Glomerular visceral epithelial cell (primary cell): Measurements from ENCODE around the gene ADPRS.

Experiments
- DNase-seq: peaks from one replicate; pipeline ENCODE4 v3.0.0-alpha.2; 2016; ENCODE audit errors: extremely low spot score

ADPRS gene

DNA sequence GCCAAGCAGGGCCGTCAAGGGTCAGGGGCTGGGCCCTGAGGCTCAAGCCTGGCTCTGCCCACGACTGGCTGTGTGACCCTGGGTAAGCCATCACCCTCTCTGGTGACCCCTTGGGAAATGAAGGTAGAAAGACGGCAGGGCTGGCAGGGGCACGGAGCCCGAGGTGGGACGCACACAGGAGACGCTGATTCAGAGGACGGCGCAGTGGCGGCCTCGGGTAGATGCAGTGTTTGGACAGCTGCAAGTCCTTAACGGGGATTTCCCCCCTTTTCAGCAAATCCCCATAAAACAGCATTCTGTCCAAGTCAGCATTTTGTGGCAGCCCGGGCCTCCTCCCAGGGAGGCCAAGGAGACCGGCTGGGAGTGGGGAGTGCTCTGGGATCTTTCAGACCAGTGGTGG lies 19.6 kb downstream of the ADPRS start:
- DNase-seq, result peak; percentile 87

DNA sequence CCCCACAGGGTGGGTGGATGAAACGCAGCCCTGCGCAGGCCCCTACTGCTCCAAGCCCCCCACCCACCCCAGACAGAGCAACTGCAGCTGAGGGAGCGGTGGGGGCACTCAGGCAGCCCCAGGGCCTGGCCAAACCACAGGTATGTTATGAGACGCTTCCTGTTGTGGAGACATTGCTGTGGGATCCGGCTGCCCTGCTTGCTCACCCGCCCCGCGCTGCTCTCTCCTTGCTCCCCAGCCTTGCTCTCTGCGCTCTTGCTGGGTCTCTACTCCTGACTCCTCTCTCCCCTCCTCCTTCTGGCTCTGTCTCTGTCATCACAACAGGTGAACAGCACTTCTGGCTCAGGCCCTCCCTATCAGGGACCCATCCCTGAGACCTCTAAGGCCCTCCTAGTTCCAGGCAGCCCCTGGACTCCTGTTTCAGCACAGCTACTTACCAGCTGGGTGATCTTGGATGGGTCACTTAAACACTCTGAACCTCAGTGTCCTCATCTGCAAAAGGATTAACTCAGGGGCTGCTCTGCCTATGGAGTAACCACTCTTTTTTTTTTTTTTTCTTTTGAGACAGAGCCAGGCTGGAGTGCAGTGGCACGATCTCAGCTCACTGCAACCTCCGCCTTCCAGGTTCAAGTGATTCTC lies 20.5 kb downstream of the ADPRS start:
- DNase-seq, result peak; percentile 89

DNA sequence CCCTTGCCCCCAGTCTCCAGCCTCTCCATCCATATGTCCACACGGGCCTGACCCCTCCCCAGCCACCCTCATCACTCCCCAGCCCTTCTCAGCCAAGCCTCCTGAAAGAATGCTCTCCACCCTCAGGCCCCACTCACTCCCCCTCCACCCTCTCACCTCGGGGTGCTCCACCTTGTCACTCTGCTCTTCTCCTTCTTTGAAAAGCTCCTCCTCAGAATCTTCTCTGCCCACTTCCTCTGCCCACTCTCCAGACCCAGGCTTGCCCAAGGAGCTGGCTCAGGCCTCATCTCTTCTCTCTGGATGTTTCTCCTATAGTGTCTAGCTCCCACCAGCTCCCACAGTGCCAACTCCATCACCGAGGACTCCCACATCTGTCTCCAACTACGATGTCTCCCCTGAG lies 22.5 kb downstream of the ADPRS start:
- DNase-seq, result no peak

DNA sequence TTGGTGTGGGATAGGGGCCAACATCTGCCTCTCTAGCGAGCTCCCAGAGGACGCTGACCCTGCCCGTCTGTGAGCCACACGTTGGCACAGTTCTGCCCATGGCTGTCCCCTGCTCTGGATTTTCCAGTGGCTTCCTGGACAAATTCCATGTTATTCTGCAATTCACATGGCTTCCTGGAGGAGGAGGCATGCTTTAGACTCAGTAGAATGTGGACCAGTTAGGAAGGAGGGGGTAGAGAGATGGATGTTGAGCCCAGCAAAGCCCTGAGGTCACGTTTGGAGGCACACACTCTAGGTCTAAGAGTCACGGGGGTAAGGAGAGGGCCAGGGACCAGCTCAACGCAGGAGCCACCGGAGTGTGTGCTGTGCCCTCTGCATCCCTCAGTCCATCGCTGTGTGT lies 24.1 kb downstream of the ADPRS start:
- DNase-seq, result no peak

DNA sequence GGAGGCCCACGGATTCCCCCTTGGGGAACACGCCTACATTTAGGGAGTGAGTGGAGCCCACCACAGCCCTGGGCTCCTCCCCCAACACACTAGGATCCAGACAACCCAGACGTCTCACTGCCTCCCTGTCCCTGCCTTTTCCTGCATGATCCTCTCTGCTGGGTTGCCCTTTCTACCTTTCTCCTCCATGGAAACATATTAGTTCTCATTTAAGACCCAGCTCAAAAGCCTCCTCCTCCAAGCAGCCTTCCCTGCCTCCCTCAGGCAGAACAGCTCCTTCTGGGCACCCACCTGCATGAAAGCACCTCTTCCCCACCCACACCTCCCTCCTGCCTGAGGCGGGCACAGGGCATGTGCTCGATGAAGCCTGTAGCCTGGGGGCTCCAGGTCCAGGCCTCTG lies 25.7 kb downstream of the ADPRS start:
- no peak for DNase-seq

DNA sequence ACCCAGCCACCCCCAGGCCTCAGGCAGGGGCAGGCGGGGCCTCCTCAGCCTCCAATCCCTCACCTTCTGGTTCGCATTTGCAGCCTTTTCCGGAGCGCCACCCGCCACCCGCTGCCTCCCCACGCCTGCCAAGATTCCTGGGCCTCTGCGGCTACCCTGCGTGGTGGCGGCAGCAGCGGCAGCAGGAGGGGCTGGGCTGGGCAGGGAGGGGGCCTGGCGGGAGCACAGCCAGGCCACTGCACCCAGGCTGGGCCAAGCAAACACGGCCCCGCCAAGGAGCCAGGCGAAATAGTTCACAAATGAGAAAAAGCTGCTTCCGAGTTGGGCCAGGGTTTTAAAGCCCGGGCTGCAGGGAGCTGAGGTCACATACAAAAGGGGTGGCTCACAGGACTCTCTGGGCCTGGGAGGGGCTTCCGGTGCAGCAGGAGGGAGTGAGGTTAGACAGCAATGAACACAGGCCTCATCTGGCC lies 26.5 kb downstream of the ADPRS start:
- no peak for DNase-seq

DNA sequence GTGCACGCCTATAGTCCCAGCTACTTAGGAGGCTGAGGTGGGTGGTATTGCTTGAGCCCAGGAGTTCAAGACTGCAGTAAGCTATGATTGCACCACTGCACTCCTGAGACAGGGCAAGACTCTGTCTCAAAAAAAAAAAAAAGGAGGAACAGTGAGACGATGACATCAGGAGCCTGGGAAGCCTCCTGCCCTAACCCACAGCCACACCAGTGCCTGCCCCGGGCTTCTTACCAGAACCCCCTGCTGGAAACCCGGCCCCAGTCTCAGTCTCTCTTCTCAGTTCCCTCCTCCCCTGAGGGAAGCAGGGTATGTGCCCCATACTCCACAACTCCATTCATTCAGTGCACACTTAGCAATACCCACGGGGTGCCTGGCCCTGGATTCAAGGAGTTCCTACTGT lies 27.2 kb downstream of the ADPRS start:
- peak; percentile 22 for DNase-seq

DNA sequence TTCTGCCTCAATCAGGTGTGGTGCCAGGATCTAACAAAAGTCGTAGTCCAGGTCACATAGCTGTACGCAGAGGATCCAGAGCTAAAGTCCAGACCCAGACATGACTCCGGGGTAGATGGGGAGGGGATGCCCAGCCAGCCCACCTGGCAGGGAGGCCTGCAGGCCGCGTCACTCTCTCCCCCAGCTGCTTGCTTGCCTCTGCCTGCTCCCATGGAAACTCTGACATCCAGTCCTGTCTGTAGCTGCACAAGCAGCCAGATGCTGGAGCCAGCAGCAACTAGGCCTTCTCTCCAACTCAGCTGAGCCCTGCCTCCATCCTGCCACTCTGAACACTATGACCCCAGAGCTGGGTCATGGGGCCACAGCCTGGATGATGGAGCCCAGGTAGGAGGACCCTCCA lies 28.2 kb downstream of the ADPRS start:
- no peak for DNase-seq

DNA sequence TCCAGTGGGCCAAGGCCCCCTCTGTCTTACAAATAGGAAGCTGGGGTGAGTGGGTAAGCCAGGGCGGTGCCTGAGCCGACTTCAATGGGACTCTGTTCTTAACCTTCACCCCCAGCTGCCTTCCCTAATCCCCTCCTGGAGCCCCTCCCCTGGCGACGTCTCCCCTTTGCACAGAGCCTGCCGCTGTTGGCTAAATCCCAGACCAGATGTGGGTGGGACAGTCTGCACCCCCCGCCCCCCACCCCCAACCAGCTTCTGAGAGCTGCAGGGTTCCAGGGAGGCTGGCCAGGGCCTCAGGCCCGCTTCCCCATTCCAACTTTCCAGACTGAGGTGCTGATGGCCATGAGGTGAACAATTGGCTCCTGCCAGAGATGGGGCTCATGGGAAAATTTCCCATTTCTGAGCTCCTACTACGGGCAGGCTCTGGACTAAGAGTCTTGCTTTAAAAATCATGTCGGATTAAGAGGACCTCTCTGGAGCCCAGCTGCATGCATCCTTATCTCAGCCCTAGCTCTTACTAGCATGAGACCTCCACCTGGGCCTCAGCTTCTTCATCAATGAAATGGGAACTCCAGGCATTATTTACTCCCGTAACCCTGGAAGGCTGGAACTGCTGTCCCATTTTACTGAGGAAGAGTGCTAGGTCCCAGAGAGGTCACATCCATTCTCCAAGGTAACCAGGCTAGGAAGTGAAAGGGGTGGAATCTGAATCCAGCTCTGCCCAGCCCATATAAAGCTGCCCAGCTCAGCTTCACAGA lies 29.9 kb downstream of the ADPRS start:
- DNase-seq, result no peak

DNA sequence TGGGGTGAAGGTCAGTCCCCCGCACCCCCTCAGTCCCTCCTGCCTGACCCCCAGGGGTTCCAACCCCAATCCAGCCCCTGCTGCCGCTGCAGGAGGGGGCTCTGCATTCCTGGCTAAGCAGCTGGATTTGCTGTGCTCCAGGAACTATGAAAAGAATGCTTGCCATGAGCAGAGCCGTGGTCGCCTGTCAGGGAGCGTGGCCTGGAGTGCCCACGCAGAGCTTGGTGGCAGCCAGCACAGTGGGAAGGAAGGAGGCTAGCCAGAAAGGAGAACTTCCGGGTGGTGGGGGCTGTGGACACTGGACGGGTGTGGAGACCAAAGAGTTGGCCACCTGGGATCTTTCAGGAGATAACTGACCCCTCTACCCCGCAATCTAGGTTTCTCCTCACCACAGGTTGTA lies 30.8 kb downstream of the ADPRS start:
- no peak for DNase-seq

DNA sequence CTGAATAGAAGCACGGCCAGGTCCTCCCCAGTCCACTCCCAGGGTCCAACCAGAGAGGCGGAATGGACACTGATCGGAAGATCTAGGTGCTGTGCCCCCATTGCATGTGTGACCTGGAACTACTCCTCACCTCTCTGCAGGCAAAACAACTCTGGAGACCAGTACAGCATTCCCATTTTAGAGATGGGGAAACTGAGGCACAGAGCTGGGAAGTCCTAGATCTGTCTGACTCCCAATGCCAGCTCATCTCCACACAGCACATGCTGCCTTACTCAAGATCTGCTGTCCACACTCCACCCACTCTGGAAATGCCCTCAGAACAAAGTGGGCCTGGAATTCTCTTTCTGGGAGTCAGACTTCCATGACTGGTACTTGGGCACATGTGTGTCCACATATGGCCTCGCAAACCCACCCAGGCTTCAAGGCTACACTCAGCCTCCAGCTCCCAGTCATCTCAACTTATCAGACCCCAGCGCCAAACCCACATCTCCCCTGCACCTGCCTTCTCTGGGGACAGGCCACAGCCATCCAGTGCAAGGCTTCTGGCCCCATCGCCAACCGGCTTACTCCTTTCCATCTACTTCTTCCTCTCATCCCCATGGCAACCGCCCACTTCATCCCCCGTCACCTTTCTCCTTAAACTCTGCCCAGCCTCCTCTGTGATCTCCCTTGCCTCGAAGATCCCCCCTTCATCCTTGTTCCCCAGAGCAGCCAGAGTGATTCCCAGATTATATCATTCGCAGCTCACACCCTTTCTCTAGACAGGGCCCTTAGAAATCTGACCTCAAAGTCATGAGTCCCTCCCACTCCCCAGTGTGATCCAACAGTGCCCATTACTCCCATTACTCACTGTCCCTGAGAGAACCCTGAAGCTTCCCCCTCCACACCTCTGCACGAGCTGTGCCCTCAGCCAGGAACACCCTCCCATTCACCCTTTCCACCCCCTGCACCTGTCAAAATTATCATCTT lies 33.7 kb downstream of the ADPRS start:
- DNase-seq, result no peak

DNA sequence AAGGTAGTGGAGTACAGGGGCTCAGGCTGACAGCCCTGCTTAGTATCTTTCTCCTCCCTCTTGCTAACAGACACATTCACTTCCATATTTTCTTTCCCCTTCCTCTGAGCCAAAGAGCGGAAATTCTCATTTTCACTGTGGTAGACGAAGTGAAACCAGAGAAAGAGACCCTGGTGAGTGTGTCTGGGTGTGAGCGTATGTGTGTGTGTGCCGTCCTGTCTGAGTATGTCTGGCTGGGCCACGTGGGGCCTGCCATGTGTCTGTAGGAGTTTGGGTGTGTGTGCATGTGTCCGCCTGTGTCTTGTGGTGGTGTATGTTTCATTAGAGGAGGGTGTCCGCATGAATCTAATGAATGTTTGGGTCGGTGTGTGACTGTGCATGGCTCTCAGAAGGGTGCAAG lies 34.7 kb downstream of the ADPRS start:
- DNase-seq, result no peak

DNA sequence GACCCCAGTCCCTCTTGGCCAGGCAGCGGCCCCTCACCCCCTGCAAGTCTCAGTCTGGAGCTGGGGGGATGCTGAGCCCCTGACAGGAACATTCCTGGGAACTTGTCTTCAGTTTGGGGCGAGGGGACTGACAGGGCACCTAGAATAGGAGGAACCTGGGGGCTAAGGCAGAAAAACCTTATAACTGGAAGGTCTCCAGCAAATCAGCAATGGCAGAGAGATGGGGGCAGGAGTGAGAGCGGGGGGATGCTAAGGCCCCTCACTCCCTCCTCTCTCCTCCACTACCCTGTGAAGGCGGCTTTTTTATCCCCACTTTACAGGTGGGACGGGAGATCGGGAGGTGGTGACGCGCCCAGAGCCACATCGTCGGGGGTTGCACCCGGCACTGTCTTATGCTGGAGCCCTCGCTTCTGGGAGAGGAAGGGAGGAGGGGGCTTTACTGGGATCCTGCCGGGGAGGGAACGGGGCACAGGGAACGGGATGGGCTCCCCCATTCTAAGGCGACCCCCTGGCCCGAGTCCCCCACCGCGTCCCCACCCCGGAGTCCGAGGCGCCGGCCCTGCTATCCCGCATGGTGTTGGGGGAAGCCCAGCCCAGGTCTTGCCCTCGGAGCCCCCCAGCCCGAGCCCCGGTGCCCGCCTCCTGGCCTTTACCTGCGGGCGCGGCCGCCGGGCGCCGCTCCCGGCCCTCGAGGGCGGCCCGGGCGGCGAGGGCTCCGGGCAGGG lies 35.9 kb downstream of the ADPRS start:
- no peak for DNase-seq

DNA sequence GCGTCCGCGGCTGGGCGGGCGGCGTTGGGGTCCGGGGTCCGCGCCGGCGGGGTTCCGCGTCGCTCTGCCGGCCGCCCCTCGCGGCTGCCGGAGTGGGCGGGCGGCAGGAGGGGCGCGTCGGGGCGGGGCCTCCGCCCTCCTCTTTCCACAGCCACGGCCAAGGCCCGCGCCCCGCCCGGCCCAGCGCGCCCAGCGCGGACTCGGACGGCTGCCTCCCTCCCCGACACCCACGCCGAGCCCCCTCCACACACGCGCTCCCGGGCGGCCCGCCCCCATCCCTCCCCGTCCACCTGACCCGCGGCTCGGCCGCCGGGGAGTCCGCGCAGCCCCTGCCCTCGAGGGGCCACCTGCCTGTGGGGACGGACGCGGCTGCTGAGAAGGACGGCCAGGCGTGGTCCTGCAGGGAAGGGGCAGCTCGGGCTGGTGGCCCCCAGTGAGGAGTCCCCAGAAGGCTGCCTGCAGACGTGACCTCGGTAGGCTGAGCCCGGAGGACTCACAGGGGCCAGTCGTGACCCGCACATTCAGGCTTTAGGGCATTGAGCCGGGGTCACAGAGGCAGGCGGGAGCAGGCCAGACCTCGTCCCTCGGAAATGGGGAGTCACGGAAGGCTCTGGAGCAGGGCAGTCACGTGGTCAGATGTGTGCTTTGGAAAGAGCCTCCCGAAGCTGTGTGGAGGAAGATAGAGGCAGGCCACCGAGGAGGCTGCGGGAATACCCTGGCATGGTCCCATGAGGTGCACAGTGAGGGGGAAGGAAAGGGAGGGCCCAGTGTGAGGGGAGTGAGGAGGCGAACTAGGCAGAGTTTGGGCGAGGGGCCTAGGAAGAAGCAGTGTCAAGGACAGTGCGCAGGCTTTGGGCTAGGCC lies 36.7 kb downstream of the ADPRS start, which contains the start of gene COL8A2:
Gene COL8A2 (minus strand): TSS at position 94 of the 863 bp plus-strand sequence. CDS start 24,980 bp downstream, outside the sequence.
- DNase-seq, result no peak

DNA sequence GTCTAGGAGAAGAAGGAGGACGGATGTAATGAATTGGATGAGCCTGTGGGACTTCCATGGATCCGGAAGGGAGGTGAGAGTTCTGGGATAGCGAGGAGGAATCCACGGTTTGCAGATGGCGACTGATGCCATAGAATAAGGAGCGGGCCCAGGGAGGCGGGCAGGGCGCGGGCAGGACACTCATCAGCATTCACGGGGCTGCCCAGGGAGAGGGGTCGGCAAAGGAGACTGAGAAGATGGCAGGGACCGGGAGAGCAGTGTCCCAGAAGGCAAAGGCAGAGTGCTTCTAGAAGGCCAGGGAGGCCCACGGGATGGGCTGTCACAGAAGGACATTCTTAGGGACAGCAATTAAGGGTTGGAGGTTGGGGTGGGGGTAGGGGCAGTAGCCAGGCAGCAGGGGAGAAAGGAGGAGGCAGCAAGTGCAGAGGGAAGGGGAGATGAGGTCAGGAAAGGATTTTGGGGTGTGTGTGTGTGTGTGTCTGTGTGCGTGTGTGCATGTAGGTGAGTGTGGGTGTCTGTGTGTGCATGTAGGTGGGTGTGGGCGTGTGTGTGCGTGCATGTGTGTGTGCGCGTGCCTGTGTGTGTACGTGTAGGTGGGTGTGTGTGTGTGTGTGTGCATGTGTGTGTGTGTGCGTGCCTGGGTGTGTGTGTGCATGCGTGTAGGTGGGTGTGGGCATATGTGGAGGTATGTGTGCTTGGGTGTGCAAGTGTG lies 37.5 kb downstream of the ADPRS start:
- no peak for DNase-seq

DNA sequence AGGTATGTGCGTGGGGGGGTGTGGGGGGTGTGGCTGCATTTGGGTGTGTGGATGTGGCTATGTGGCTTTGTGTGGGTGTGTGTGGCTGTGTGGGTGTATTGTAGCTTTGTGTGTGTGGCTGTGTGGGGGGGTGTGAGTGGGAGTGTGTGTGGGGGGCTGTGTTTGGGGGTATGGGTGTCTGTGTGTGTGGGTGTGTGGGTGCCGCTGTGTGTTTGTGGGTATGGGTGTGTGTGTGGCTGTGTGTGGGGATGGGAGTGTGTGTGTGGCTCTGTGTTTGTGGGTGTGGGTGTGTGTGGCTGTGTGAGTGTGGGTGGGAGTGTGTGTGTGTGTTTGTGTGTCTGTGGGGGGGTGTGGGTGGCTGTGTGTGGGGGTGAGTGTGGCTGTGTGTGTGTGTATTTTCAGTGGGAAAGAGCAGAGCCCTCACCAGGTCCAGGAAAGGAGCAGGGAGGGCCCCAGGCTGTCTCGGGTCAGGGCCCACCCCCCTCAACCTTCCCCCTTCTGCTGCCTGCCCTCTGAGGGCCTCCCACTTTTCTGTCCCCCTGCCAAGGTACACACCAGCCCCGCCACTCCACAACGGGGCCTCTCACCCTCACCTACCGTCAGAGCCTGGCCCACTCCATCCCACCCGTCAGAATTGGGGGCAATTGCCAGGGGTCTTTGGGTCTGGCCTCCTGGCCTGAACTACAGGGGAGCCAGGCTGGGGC lies 38.3 kb downstream of the ADPRS start:
- no peak for DNase-seq

DNA sequence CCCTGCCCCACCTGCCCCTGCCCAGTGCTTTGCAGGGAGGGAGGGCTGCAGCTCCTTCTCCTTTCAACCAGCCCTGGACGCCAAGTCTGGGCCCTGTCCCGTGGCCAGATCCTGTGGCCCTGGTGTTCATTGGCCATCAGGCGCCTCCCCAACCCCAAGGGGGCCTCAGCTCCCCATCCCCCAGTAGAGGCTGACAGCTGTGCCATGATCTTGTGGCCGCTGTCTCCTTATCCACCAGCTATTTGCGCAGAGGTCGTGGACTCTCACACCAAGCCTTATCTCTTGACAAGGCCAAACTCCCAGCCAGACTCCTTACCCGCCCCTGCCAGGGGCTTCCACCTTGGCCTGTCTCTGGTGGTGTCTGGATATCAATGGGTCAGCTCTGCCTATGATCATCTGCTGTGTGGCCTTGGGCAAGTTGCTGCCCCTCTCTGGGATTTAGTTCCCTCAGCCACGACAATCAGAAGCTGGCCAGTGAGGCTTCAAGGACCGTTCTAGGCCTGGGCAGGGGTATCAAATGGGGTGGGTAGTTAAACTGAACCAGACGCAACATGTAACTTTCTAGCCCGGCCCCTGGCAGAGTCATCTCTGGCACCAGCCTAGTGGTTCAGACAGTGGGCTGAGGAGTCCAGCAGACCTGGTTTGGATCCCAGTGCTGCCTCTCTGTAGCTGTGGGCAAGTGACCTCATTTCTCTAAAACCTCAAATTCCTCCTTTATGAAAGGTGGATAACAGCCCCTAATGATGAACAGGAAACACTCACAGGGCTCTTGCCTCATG lies 39.6 kb downstream of the ADPRS start:
- peak; percentile 87 for DNase-seq

DNA sequence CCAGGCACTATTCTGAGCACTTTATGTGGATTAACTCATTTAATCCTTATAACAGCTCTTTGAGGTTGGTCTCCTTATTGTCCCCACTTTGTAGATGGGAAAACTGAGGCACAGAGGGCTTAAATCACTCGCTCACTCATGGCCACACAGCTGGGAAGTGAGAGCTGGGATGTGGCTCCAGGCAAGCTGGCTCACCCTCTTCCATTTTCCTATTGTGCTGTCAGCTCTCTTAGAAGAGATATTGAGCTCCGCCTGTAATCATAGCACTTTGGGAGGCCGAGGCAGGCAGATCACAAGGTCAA lies 40.2 kb downstream of the ADPRS start:
- DNase-seq, result no peak

DNA sequence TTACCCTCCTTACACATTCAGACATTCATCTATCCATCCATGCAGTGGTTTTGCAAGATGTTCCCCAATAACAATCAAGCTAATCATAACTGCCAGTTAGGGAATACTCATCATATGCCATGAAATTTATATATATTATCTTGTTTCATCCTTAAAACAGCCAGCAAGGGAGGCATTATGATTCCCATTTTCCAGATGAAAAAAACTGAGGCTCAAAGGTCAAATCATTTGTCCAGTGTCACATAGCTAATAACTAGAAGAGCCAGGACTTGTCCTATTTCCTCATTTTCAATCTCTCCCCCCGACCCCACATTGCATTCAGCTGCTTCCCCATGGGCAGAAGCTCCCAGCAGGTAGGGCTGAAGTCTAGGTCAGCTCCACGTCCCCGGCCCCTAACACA lies 43.3 kb downstream of the ADPRS start:
- DNase-seq, result no peak
